Inflammatory macrophage (primary cell): ENCODE results near the gene KLF14.
"Not testable (repeated sequence)": the region's sequence is repeated elsewhere in the genome, so short reads cannot be mapped to it uniquely, and the experiment has no call there.

Source experiments
- DNase-seq, 2 donors: peaks; one replicate each; pipeline ENCODE4 v3.0.0-alpha.2; 2020 to 2022
- total RNA-seq, 18 experiments: gene quantifications; one replicate each; lab custom pipeline; 2026; ENCODE audit warnings: mixed read lengths in 6 of 18, inconsistent platforms in 2 of 18; lab: John Stamatoyannopoulos, UW

The KLF14 gene
- 0 to 0.13 (median 0) reads per million in 18 experiments for total RNA-seq

- peak in 1 of 2 donors; percentile 16 for DNase-seq
Observed at GRCh38 chr7:130733931-130734814, at the start of gene KLF14. KLF14 (minus strand) TSS chr7:130734207; CDS start chr7:130734033, 174 bp downstream.

GRCh38 chr7:130781346-130781745 lies 47.3 kb upstream of the KLF14 start:
- no peak for DNase-seq

GRCh38 chr7:130777426-130777825 lies 43.4 kb upstream of the KLF14 start:
- DNase-seq = no peak

GRCh38 chr7:130772456-130772855 lies 38.4 kb upstream of the KLF14 start:
- not testable (repeated sequence) for DNase-seq

GRCh38 chr7:130768854-130769253 lies 34.8 kb upstream of the KLF14 start:
- no peak for DNase-seq

GRCh38 chr7:130764569-130764968 lies 30.6 kb upstream of the KLF14 start:
- not testable (repeated sequence) for DNase-seq

GRCh38 chr7:130758429-130759056 lies 24.5 kb upstream of the KLF14 start:
- DNase-seq = peak; percentile 41 to 60

- no peak for DNase-seq
Observed at GRCh38 chr7:130756316-130756715, 22.3 kb upstream of the KLF14 start.

GRCh38 chr7:130752424-130752823 lies 18.4 kb upstream of the KLF14 start:
- DNase-seq = no peak

GRCh38 chr7:130750755-130751154 lies 16.7 kb upstream of the KLF14 start:
- no peak for DNase-seq

GRCh38 chr7:130748531-130749389 lies 14.8 kb upstream of the KLF14 start:
- DNase-seq = no peak

GRCh38 chr7:130741331-130741995 lies 7.5 kb upstream of the KLF14 start:
- DNase-seq = peak; percentile 53 to 68

- DNase-seq = peak; percentile 67 to 87
Observed at GRCh38 chr7:130740606-130741005, 6.6 kb upstream of the KLF14 start.

- DNase-seq = no peak
Observed at GRCh38 chr7:130736298-130736900, 2.4 kb upstream of the KLF14 start.

GRCh38 chr7:130734815-130735716 lies 1.1 kb upstream of the KLF14 start:
- DNase-seq = no peak

GRCh38 chr7:130732980-130733930 lies 752 bp downstream of the KLF14 start:
- DNase-seq = peak in 1 of 2 donors; percentile 6

GRCh38 chr7:130723784-130724183 lies 10.2 kb downstream of the KLF14 start:
- no peak for DNase-seq

- peak; percentile 47 to 64 for DNase-seq
Observed at GRCh38 chr7:130721486-130722277, 12.3 kb downstream of the KLF14 start.

GRCh38 chr7:130719541-130719940 lies 14.5 kb downstream of the KLF14 start:
- no peak for DNase-seq
